ELF-1 (cell line): ENCODE results near the gene OSBPL5.
"Not testable (repeated sequence)": the region's sequence is repeated elsewhere in the genome, so short reads cannot be mapped to it uniquely, and the experiment has no call there.

Source experiments
- DNase-seq: peaks from one replicate; pipeline ENCODE4 v3.0.0-alpha.2; 2016; ENCODE audit warnings: low read depth, low spot score

The OSBPL5 gene

GRCh38 chr11:3182462-3182852, 17.3 kb upstream of the OSBPL5 start:
- no peak for DNase-seq

GRCh38 chr11:3181725-3182461, 16.8 kb upstream of the OSBPL5 start:
- no peak for DNase-seq

- DNase-seq, result no peak
Observed at GRCh38 chr11:3180869-3181268, 15.8 kb upstream of the OSBPL5 start.

- no peak for DNase-seq
Observed at GRCh38 chr11:3178349-3178748, 13.2 kb upstream of the OSBPL5 start.

GRCh38 chr11:3177931-3178330, 12.8 kb upstream of the OSBPL5 start:
- no peak for DNase-seq

GRCh38 chr11:3176487-3176886, 11.4 kb upstream of the OSBPL5 start:
- no peak for DNase-seq

GRCh38 chr11:3175194-3175593, 10.1 kb upstream of the OSBPL5 start:
- DNase-seq, result no peak

- DNase-seq, result no peak
Observed at GRCh38 chr11:3174387-3174786, 9.3 kb upstream of the OSBPL5 start.

GRCh38 chr11:3173795-3174194, 8.7 kb upstream of the OSBPL5 start:
- DNase-seq, result no peak

GRCh38 chr11:3171931-3172560, 6.9 kb upstream of the OSBPL5 start:
- peak; percentile 49 for DNase-seq

- peak; percentile 2 for DNase-seq
Observed at GRCh38 chr11:3170756-3171650, 5.9 kb upstream of the OSBPL5 start.

GRCh38 chr11:3170044-3170755, 5.1 kb upstream of the OSBPL5 start:
- DNase-seq, result no peak

- DNase-seq, result peak; percentile 68
Observed at GRCh38 chr11:3169255-3170043, 4.3 kb upstream of the OSBPL5 start.

- DNase-seq, result not testable (repeated sequence)
Observed at GRCh38 chr11:3168742-3169254, 3.7 kb upstream of the OSBPL5 start.

GRCh38 chr11:3167143-3168119, 2.3 kb upstream of the OSBPL5 start:
- no peak for DNase-seq

- DNase-seq, result peak; percentile 61
Observed at GRCh38 chr11:3166268-3167142, 1.4 kb upstream of the OSBPL5 start.

- DNase-seq, result peak; percentile 8
Observed at GRCh38 chr11:3165916-3166267, 782 bp upstream of the OSBPL5 start.

GRCh38 chr11:3164552-3165151, 458 bp downstream of the OSBPL5 start:
- DNase-seq, result peak; percentile 40
